Endodermal cell (in vitro differentiated cells): ENCODE data around the gene NR1I3. TPM values are rescaled to one million over a fixed set of nuclear protein-coding genes. Genes with fewer than 3 reads are reported as not detected.
A peak's percentile ranks its signal among the peaks of the same experiment; 100 is the strongest.

Source experiments
- DNase-seq: peaks from one replicate; pipeline ENCODE4 v3.0.0-alpha.2; 2017
- H3K27ac ChIP-seq: 2 replicates; pipeline ENCODE4 v1.5.1; 2013; ENCODE audit warnings: mild to moderate bottlenecking, low read depth, low read length, moderate library complexity
- H3K27me3 ChIP-seq: 2 replicates; pipeline ENCODE4 v1.6.1; 2013; ENCODE audit warnings: mild to moderate bottlenecking, low read length, moderate library complexity; ENCODE audit not compliant: insufficient read depth, control insufficient read depth, poor library complexity, severe bottlenecking
- H3K36me3 ChIP-seq: 2 replicates; pipeline ENCODE4 v1.7.0; 2013; ENCODE audit warnings: mild to moderate bottlenecking, low read length, moderate library complexity; ENCODE audit not compliant: control insufficient read depth, insufficient read depth
- H3K4me1 ChIP-seq: one replicate; pipeline ENCODE4 v1.7.0; 2013; ENCODE audit warnings: low read length; ENCODE audit not compliant: control insufficient read depth, insufficient read depth
- H3K4me3 ChIP-seq: 2 replicates; pipeline ENCODE4 v1.5.1; 2013; ENCODE audit warnings: mild to moderate bottlenecking, low read length, moderate library complexity
- H3K9ac ChIP-seq: 2 replicates; pipeline ENCODE4 v1.6.1; 2013; ENCODE audit warnings: mild to moderate bottlenecking, low read length, moderate library complexity; ENCODE audit not compliant: poor library complexity, severe bottlenecking; ENCODE audit errors: extremely low read depth
- H3K9me3 ChIP-seq: 2 replicates; pipeline ENCODE4 v1.6.1; 2013; ENCODE audit warnings: mild to moderate bottlenecking, low read length, moderate library complexity; ENCODE audit not compliant: control insufficient read depth
- H3K27ac Mint-ChIP-seq: 2 replicates; pipeline ENCODE4 v1.8.0; 2020; ENCODE audit warnings: mixed read lengths
- H3K27me3 Mint-ChIP-seq: 2 replicates; pipeline ENCODE4 v1.8.0; 2021; ENCODE audit warnings: mild to moderate bottlenecking, mixed read lengths; ENCODE audit not compliant: insufficient read depth
- H3K36me3 Mint-ChIP-seq: 2 replicates; pipeline ENCODE4 v1.8.0; 2020; ENCODE audit warnings: low read depth, mixed read lengths
- H3K4me1 Mint-ChIP-seq: 2 replicates; pipeline ENCODE4 v1.8.0; 2020; ENCODE audit warnings: mixed read lengths
- H3K4me3 Mint-ChIP-seq: 2 replicates; pipeline ENCODE4 v1.8.0; 2020; ENCODE audit warnings: mild to moderate bottlenecking, moderate library complexity, mixed read lengths
- H3K9me3 Mint-ChIP-seq: 2 replicates; pipeline ENCODE4 v1.8.0; 2020; ENCODE audit warnings: mild to moderate bottlenecking, mixed read lengths
- CTCF ChIP-seq: fragments of 200-600 bp; sonication (generic); conservative IDR thresholded peaks from 2 replicates; pipeline ENCODE4 v1.5.0; 2021; ENCODE audit warnings: antibody characterized with exemption, mild to moderate bottlenecking
- WGBS, 2 experiments: methylation state at CpG; one replicate each; pipeline versions ENCODE4 v1.1.5 to v1.1.7; 2013; ENCODE audit warnings: missing lambda C conversion rate in 2 of 2, mixed read lengths in 1 of 2; ENCODE audit not compliant: insufficient coverage in 1 of 2, insufficient read length in 1 of 2; 5-methylcytosine and 5-hydroxymethylcytosine counted together
- total RNA-seq, 2 donors: library from RNA; stranded (reverse); fragmentation: NEBNext Ultra II Directional in 1 of 2; extraction: Animal tissue kit (Norgen Biotek cat#: 25700) in 1 of 2; gene quantifications; 2 replicates in 1 of 2; 3 replicates in 1 of 2; pipeline ENCODE4 v1.2.1, GENCODE V29; 2021

Gene NR1I3
- total RNA-seq, 2 donors from 2014 or later, result not detected

- Mint-ChIP-seq H3K27me3 (no peaks in the 10 kb centered on the region), H3K36me3 (peaks cover 20% of the 10 kb centered on the region), H3K4me1 (peaks cover 60% of the 10 kb centered on the region), H3K9me3 (no peaks in the 10 kb centered on the region), H3K27ac (no peak overlapping the region), H3K4me3 (no peak overlapping the region)
- WGBS, 2 experiments, result 94 to 95% methylated on average over 4 to 5 of the region's 5 CpGs
- Histone ChIP-seq H3K27ac (no peak overlapping the region), H3K4me3 (no peak overlapping the region), H3K4me1 (peaks cover 8% of the 10 kb centered on the region), H3K9me3 (no peaks in the 10 kb centered on the region), H3K9ac (no peak overlapping the region), H3K36me3 (peaks cover 7% of the 10 kb centered on the region), H3K27me3 (no peaks in the 10 kb centered on the region)
- DNase-seq, result no peak
- no peak for TF ChIP-seq CTCF
These were observed 18.7 kb downstream of the NR1I3 start for GRCh38 chr1:161219078-161219892.

- Histone ChIP-seq H3K36me3 (peaks cover 15% of the 10 kb centered on the region), H3K27ac (no peak overlapping the region), H3K27me3 (no peaks in the 10 kb centered on the region), H3K4me1 (peaks cover 5% of the 10 kb centered on the region), H3K9ac (no peak overlapping the region), H3K4me3 (no peak overlapping the region), H3K9me3 (no peaks in the 10 kb centered on the region)
- Mint-ChIP-seq H3K4me3 (no peak overlapping the region), H3K27me3 (no peaks in the 10 kb centered on the region), H3K9me3 (no peaks in the 10 kb centered on the region), H3K27ac (peak overlapping the region; percentile 66), H3K36me3 (peaks cover 28% of the 10 kb centered on the region), H3K4me1 (peaks cover 53% of the 10 kb centered on the region)
- DNase-seq, result no peak
- no peak for TF ChIP-seq CTCF
- 79 to 100% methylated on average over 1 to 8 of the region's 8 CpGs for WGBS, 2 experiments
These were observed 19.5 kb downstream of the NR1I3 start for GRCh38 chr1:161218301-161219077.

- Histone ChIP-seq H3K36me3 (peaks cover 22% of the 10 kb centered on the region), H3K4me1 (no peaks in the 10 kb centered on the region), H3K9me3 (no peaks in the 10 kb centered on the region), H3K27ac (no peak overlapping the region), H3K27me3 (no peaks in the 10 kb centered on the region), H3K4me3 (no peak overlapping the region), H3K9ac (no peak overlapping the region)
- Mint-ChIP-seq H3K27ac (peak overlapping the region; percentile 66), H3K4me1 (peaks cover 50% of the 10 kb centered on the region), H3K36me3 (peaks cover 35% of the 10 kb centered on the region), H3K4me3 (no peak overlapping the region), H3K9me3 (no peaks in the 10 kb centered on the region), H3K27me3 (no peaks in the 10 kb centered on the region)
- no peak for TF ChIP-seq CTCF
- DNase-seq, result no peak
- 89% methylated on average over 6 of the region's 6 CpGs; no CpG with 5 or more reads in 1 of the 2 experiments for WGBS, 2 experiments
These were observed 20.2 kb downstream of the NR1I3 start for GRCh38 chr1:161217831-161218230.
